BLaER1 (cell line): Measurements from ENCODE around the gene SEMA6A.
"Not testable (repeated sequence)": the region's sequence is repeated elsewhere in the genome, so short reads cannot be mapped to it uniquely, and the experiment has no call there.

Source experiments
- H3K27ac ChIP-seq: shearing (Covaris generic); formaldehyde crosslinking; 2 replicates; pipeline ENCODE4 v1.8.1; 2022
- H3K27me3 ChIP-seq: shearing (Covaris generic); formaldehyde crosslinking; 2 replicates; pipeline ENCODE4 v1.8.1; 2022
- H3K36me3 ChIP-seq: shearing (Covaris generic); formaldehyde crosslinking; 2 replicates; pipeline ENCODE4 v1.8.1; 2022
- H3K4me1 ChIP-seq: shearing (Covaris generic); formaldehyde crosslinking; 2 replicates; pipeline ENCODE4 v1.8.1; 2022
- H3K4me2 ChIP-seq: shearing (Covaris generic); formaldehyde crosslinking; 2 replicates; pipeline ENCODE4 v1.8.1; 2022
- H3K4me3 ChIP-seq: shearing (Covaris generic); formaldehyde crosslinking; 2 replicates; pipeline ENCODE4 v1.8.1; 2022
- H3K9ac ChIP-seq: shearing (Covaris generic); formaldehyde crosslinking; 2 replicates; pipeline ENCODE4 v1.8.1; 2022
- H3K9me3 ChIP-seq: shearing (Covaris generic); formaldehyde crosslinking; 2 replicates; pipeline ENCODE4 v1.8.1; 2022
- H4K20me1 ChIP-seq: shearing (Covaris generic); formaldehyde crosslinking; 2 replicates; pipeline ENCODE4 v1.8.1; 2022
- Cebpa-rat ChIP-seq: shearing (Covaris generic); IDR thresholded peaks from 2 replicates; pipeline ENCODE4 v1.8.1; 2022

Gene SEMA6A

DNA sequence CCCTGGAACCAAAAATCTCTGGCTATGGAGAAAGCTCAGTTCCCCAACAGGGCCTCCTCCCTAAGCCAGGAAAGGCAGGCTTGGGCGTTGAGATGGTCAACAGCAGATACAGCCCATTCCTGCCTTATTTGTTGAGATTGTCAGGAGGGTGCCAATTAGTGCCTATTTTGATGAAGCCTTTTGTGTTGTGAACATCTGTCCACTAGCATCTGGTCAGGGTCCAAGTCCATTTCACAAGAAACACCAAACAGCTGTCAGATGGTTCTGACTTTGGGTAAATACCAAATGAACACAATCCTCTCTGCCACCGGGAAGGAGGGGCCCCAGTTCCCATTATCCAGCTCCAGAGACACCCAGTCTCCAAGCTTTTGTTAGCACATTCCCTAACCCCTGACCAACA, 19.9 kb downstream of the SEMA6A start:
- Histone ChIP-seq H4K20me1 (no peaks in the 10 kb centered on the region), H3K4me2 (no peak overlapping the region), H3K4me1 (peaks cover 12% of the 10 kb centered on the region), H3K36me3 (no peaks in the 10 kb centered on the region), H3K9me3 (no peaks in the 10 kb centered on the region), H3K27me3 (no peaks in the 10 kb centered on the region), H3K9ac (no peak overlapping the region), H3K27ac (no peak overlapping the region), H3K4me3 (no peak overlapping the region)
- TF ChIP-seq Cebpa-rat: no peak

DNA sequence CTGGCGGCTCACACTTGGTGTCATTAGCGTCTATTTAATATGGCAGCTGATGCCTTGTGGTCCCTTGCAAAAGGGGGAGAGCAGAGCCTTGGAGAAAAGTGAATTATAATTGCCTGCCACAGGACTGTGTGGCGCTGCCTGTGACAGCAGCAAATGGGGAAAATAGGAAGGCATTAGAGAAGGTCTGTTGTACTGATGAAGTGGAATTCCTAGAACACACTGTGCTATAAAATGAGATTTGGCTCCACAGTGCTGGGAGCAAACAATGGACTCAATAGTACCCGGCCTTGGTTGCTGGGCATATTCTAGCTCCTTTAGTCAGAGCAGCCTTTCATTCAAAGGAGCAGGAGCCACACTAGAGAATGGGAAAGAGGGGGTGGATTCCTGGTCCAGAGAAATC, 21.3 kb downstream of the SEMA6A start:
- Histone ChIP-seq H3K4me1 (no peaks in the 10 kb centered on the region), H3K4me3 (no peak overlapping the region), H3K36me3 (no peaks in the 10 kb centered on the region), H4K20me1 (no peaks in the 10 kb centered on the region), H3K9me3 (no peaks in the 10 kb centered on the region), H3K27ac (no peak overlapping the region), H3K4me2 (no peak overlapping the region), H3K9ac (no peak overlapping the region), H3K27me3 (no peaks in the 10 kb centered on the region)
- no peak for TF ChIP-seq Cebpa-rat

DNA sequence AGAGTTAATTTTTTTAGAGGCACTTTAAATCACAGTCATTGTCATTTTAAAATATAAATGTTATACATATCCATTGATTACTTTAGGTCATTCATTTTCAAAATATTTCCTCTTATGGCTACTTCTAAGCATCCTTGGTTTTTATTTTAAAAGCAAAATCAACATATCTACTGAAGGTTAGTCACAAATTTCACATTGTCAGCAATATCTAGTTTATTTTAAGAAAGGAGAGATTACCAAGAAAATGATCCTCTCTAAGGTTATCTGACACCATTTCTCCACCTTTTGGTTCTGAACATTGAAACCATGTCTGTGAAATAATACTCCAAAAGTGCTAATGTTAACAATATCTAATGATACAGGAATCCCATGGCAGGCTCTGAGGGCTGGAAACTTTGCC, 24.5 kb downstream of the SEMA6A start:
- H3K4me2 ChIP-seq: no peak overlapping the region
- H4K20me1 ChIP-seq: no peaks in the 10 kb centered on the region
- no peaks in the 10 kb centered on the region for H3K36me3 ChIP-seq
- H3K27ac ChIP-seq: no peak overlapping the region
- no peaks in the 10 kb centered on the region for H3K27me3 ChIP-seq
- no peak overlapping the region for H3K9ac ChIP-seq
- H3K9me3 ChIP-seq: peaks cover 21% of the 10 kb centered on the region
- H3K4me3 ChIP-seq: no peak overlapping the region
- TF ChIP-seq Cebpa-rat: no peak
- no peaks in the 10 kb centered on the region for H3K4me1 ChIP-seq

GRCh38 chr5:116546743-116547124, 27.9 kb downstream of the SEMA6A start:
- Histone ChIP-seq H3K4me1 (peaks cover 20% of the 10 kb centered on the region), H3K36me3 (no peaks in the 10 kb centered on the region), H3K9me3 (peaks cover 28% of the 10 kb centered on the region), H3K27me3 (no peaks in the 10 kb centered on the region), H3K4me2 (no peak overlapping the region), H4K20me1 (no peaks in the 10 kb centered on the region), H3K9ac (no peak overlapping the region), H3K4me3 (no peak overlapping the region), H3K27ac (no peak overlapping the region)
- no peak for TF ChIP-seq Cebpa-rat

DNA sequence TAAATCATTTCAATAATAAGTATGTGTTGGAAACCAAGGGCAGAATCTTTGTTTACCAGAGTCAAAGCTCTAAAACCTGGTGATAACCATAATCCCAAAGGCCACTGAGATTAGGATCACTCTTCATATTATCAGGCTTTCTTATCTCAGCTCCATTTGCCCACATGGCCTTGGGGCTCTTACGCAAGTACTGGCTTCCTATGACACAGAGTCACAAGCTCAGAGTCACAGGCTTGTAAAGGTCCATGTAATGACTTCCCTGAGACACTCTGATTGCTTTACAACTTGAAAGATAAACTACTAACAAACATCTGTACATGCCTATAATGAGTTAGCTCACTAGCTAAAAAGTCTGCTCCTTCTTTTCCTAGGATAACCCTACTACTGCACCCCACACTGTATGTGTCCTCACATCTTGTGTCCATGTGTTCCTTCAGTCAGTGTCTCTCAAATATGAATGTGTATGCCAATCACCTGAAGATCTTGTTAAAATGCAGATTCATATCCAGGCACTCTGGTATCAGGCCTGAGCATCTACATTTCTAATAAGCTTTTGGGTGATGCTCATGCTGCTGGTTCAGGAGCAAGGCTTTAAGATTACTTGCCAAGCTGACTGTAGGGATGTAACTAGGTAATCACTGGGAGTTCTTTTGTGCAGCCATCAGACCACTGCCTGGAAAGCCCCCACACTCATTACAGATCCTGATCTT, 28.4 kb downstream of the SEMA6A start:
- H3K4me1 ChIP-seq: peaks cover 20% of the 10 kb centered on the region
- peaks cover 28% of the 10 kb centered on the region for H3K9me3 ChIP-seq
- H3K4me2 ChIP-seq: no peak overlapping the region
- H4K20me1 ChIP-seq: no peaks in the 10 kb centered on the region
- no peaks in the 10 kb centered on the region for H3K36me3 ChIP-seq
- no peaks in the 10 kb centered on the region for H3K27me3 ChIP-seq
- no peak overlapping the region for H3K4me3 ChIP-seq
- no peak overlapping the region for H3K9ac ChIP-seq
- no peak for TF ChIP-seq Cebpa-rat
- no peak overlapping the region for H3K27ac ChIP-seq

DNA sequence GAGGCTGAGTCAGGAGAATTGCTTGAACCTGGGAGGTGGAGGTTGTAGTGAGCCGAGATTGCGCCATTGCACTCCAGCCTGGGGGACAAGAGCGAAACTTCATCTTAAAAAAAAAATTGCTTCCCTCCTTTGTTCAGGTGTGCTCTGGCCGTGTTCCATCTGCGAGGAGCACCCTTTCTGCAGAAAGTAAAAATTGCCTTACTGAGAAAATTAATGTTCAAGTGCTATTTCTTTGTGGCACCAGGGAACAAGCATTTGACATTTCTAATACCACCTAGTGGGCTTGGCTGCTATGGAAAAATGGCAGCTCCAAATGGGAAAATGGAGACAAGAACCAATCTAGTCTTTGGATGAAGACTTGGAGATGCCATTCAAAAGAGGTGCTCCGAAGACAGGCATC, 29.2 kb downstream of the SEMA6A start:
- H3K27me3 ChIP-seq, H3K9ac ChIP-seq, H4K20me1 ChIP-seq, H3K27ac ChIP-seq, H3K4me2 ChIP-seq, H3K4me3 ChIP-seq, H3K36me3 ChIP-seq: not testable (repeated sequence)
- Histone ChIP-seq H3K9me3 (peaks cover 28% of the 10 kb centered on the region), H3K4me1 (peaks cover 20% of the 10 kb centered on the region)

GRCh38 chr5:116544531-116545241, 29.9 kb downstream of the SEMA6A start:
- Histone ChIP-seq H3K4me1 (peaks cover 20% of the 10 kb centered on the region), H3K36me3 (no peaks in the 10 kb centered on the region), H3K27me3 (no peaks in the 10 kb centered on the region), H4K20me1 (no peaks in the 10 kb centered on the region), H3K4me2 (no peak overlapping the region), H3K9me3 (peaks cover 28% of the 10 kb centered on the region), H3K27ac (no peak overlapping the region), H3K9ac (no peak overlapping the region), H3K4me3 (no peak overlapping the region)
- no peak for TF ChIP-seq Cebpa-rat

GRCh38 chr5:116543501-116543900, 31.1 kb downstream of the SEMA6A start:
- TF ChIP-seq Cebpa-rat: no peak
- H3K4me2 ChIP-seq: peak overlapping the region; percentile 50
- peaks cover 20% of the 10 kb centered on the region for H3K4me1 ChIP-seq
- H4K20me1 ChIP-seq: no peaks in the 10 kb centered on the region
- no peak overlapping the region for H3K4me3 ChIP-seq
- H3K27ac ChIP-seq: no peak overlapping the region
- H3K36me3 ChIP-seq: no peaks in the 10 kb centered on the region
- no peak overlapping the region for H3K9ac ChIP-seq
- H3K27me3 ChIP-seq: no peaks in the 10 kb centered on the region
- H3K9me3 ChIP-seq: peaks cover 28% of the 10 kb centered on the region

GRCh38 chr5:116542619-116543018, 32.0 kb downstream of the SEMA6A start:
- no peaks in the 10 kb centered on the region for H3K36me3 ChIP-seq
- H3K4me3 ChIP-seq: no peak overlapping the region
- no peaks in the 10 kb centered on the region for H3K27me3 ChIP-seq
- H3K4me2 ChIP-seq: no peak overlapping the region
- H4K20me1 ChIP-seq: no peaks in the 10 kb centered on the region
- TF ChIP-seq Cebpa-rat: no peak
- no peak overlapping the region for H3K27ac ChIP-seq
- peaks cover 28% of the 10 kb centered on the region for H3K9me3 ChIP-seq
- H3K4me1 ChIP-seq: peaks cover 20% of the 10 kb centered on the region
- no peak overlapping the region for H3K9ac ChIP-seq

- TF ChIP-seq Cebpa-rat: no peak
- Histone ChIP-seq H3K4me3 (no peak overlapping the region), H3K4me1 (peaks cover 18% of the 10 kb centered on the region), H3K36me3 (no peaks in the 10 kb centered on the region), H4K20me1 (no peaks in the 10 kb centered on the region), H3K9ac (no peak overlapping the region), H3K27ac (no peak overlapping the region), H3K27me3 (no peaks in the 10 kb centered on the region), H3K4me2 (no peak overlapping the region), H3K9me3 (no peaks in the 10 kb centered on the region)
Observed at GRCh38 chr5:116539222-116539621, 35.4 kb downstream of the SEMA6A start.
